Left ventricle myocardium inferior (tissue), 1 donor: ENCODE data around the gene FAM204A. TPM values are rescaled to one million over a fixed set of nuclear protein-coding genes. Genes with fewer than 3 reads are reported as not detected.

Experiments
- DNase-seq: peaks from one replicate; pipeline ENCODE4 v3.0.0-alpha.2; 2020
- H3K27ac ChIP-seq: fragments of 200-600 bp; replicated peaks from 2 replicates; pipeline ENCODE4 v1.8.0; 2021
- H3K27me3 ChIP-seq: fragments of 200-600 bp; 2 replicates; pipeline ENCODE4 v1.8.0; 2021; ENCODE audit warnings: low read depth
- H3K36me3 ChIP-seq: fragments of 200-600 bp; 2 replicates; pipeline ENCODE4 v1.8.0; 2021
- H3K4me1 ChIP-seq: fragments of 200-600 bp; 2 replicates; pipeline ENCODE4 v1.8.0; 2021
- H3K4me3 ChIP-seq: fragments of 200-600 bp; 2 replicates; pipeline ENCODE4 v1.8.0; 2021; ENCODE audit warnings: mild to moderate bottlenecking, moderate library complexity
- H3K9me3 ChIP-seq: fragments of 200-600 bp; replicated peaks from 2 replicates; pipeline ENCODE4 v1.8.0; 2021
- CTCF ChIP-seq: fragments of 200-600 bp; IDR thresholded peaks from 2 replicates; pipeline ENCODE4 v1.8.0; 2021; ENCODE audit warnings: antibody characterized with exemption, mild to moderate bottlenecking, borderline replicate concordance
- intact Hi-C: fragments of 100-400 bp; cut with micrococcal nuclease; formaldehyde crosslinking; loops from one replicate; pipeline ENCODE4 v1.11.0; 2022
- total RNA-seq: library from RNA; stranded (reverse); fragmentation: NEBNext Ultra II Directional; extraction: Animal tissue kit (Norgen Biotek cat#: 25700); gene quantifications from one replicate; pipeline ENCODE4 v1.2.1, GENCODE V29; 2021
- donor health status: DM: no; HTN: yes; CAD: no; lungs with severe emphysema.

FAM204A gene
- total RNA-seq, 1 donor from 2014 or later, result 58.9 TPM

DNA sequence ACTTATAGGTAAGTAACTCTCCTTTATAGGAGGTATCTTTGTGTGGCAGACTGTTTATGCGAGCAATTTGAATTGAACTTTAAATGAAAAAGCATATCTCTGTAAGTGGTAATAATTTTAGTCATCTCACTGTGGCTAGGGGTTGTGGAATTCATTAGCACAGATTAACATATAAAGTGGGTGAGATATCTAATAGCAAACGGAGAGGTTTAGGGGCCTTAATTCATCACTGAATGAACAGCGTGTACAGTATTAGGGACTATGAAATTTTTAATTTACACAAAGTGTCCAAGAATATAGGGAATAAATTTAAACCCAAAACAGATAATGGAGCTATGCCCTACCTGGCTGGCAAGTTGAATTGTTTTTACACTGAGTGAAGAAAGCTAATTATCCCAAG, 15.7 kb upstream of the FAM204A start:
- no peak for DNase-seq
- no peaks in the 10 kb centered on the region for H3K4me1 ChIP-seq
- H3K36me3 ChIP-seq, result no peaks in the 10 kb centered on the region
- intact Hi-C loops, result no loop called here
- no peak overlapping the region for H3K27ac ChIP-seq
- no peak for TF ChIP-seq CTCF
- no peaks in the 10 kb centered on the region for H3K9me3 ChIP-seq
- no peak overlapping the region for H3K4me3 ChIP-seq
- peaks cover 17% of the 10 kb centered on the region for H3K27me3 ChIP-seq

DNA sequence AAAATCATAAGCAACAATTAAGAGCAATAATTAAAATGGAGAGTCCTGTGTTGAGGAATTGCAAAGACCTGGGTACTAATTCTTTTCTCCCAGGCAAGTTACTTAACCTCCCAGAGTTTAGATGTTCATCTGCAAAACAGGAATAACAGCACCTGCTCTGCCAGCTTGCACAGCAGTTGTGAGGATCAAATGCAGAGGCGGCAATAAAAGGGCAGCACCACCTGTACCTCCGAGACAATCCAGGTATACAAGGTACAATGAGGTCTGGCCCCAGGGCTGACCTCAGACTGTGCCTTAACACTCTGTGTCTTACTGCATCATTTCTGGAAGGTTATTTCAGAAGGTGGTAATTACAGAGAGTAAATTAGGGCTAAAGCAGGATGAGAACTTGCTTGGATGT, 14.5 kb upstream of the FAM204A start:
- TF ChIP-seq CTCF, result no peak
- Histone ChIP-seq H3K27me3 (peaks cover 26% of the 10 kb centered on the region), H3K9me3 (no peaks in the 10 kb centered on the region), H3K4me1 (no peaks in the 10 kb centered on the region), H3K4me3 (no peak overlapping the region), H3K36me3 (no peaks in the 10 kb centered on the region), H3K27ac (no peak overlapping the region)
- no peak for DNase-seq
- intact Hi-C loops, result no loop called here

GRCh38 chr10:118355234-118355633, 13.1 kb upstream of the FAM204A start:
- Histone ChIP-seq H3K4me1 (no peaks in the 10 kb centered on the region), H3K27ac (no peak overlapping the region), H3K36me3 (no peaks in the 10 kb centered on the region), H3K9me3 (no peaks in the 10 kb centered on the region), H3K27me3 (peaks cover 30% of the 10 kb centered on the region), H3K4me3 (no peak overlapping the region)
- intact Hi-C loops, result no loop called here
- TF ChIP-seq CTCF, result no peak
- no peak for DNase-seq

GRCh38 chr10:118349235-118349634, 7.1 kb upstream of the FAM204A start:
- intact Hi-C loops, result no loop called here

DNA sequence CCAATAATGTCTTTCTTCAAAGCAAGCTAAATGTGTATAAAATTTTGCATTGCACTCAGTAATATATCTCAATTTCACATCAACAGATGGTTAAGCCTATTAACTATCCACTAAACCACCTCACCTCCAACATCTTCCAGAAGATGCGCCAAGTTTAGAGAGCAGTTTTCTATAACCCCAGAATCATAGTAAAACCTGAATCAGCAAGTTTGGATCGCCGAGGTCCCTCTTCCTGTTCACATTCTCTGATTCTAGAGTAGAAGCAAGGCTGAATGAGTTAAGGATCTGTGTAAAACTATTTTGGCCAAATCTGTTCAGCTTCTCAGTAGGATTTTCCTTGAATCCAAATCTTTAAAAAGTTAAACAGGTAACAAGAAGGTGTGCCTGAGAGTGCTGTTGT, 1.4 kb upstream of the FAM204A start:
- Histone ChIP-seq H3K27me3 (no peaks in the 10 kb centered on the region), H3K4me3 (no peak overlapping the region), H3K9me3 (no peaks in the 10 kb centered on the region), H3K27ac (no peak overlapping the region), H3K36me3 (no peaks in the 10 kb centered on the region), H3K4me1 (peaks cover 41% of the 10 kb centered on the region)
- TF ChIP-seq CTCF, result no peak
- no peak for DNase-seq
- intact Hi-C loops, result no loop called here

More at GRCh38 chr10:118349235-118349634, 7.1 kb upstream of the FAM204A start:
- H3K4me1 ChIP-seq, result no peaks in the 10 kb centered on the region
- no peak for DNase-seq
- H3K4me3 ChIP-seq, result no peak overlapping the region
- no peaks in the 10 kb centered on the region for H3K9me3 ChIP-seq
- no peak overlapping the region for H3K27ac ChIP-seq
- H3K27me3 ChIP-seq, result peaks cover 18% of the 10 kb centered on the region
- no peaks in the 10 kb centered on the region for H3K36me3 ChIP-seq
- TF ChIP-seq CTCF, result no peak

GRCh38 chr10:118343115-118343514, 991 bp upstream of the FAM204A start:
- Histone ChIP-seq H3K9me3 (no peaks in the 10 kb centered on the region), H3K27me3 (no peaks in the 10 kb centered on the region), H3K36me3 (no peaks in the 10 kb centered on the region), H3K4me3 (peak overlapping the region; percentile 97), H3K27ac (no peak overlapping the region), H3K4me1 (peaks cover 46% of the 10 kb centered on the region)
- intact Hi-C loops, result no loop called here
- no peak for TF ChIP-seq CTCF
- no peak for DNase-seq
